GM23248 (cell line): ENCODE measurements around the gene TNFRSF8. TPM values are rescaled to one million over a fixed set of nuclear protein-coding genes. Genes with fewer than 3 reads are reported as not detected.

Source experiments
- DNase-seq: peaks from one replicate; pipeline ENCODE4 v3.0.0-alpha.2; 2015
- H2AFZ ChIP-seq: fragments of 200-600 bp; sonication (generic); 2 replicates; pipeline ENCODE4 v1.6.1; 2016; ENCODE audit warnings: antibody characterized with exemption
- H3F3A ChIP-seq: fragments of 200-600 bp; sonication (generic); 2 replicates; pipeline ENCODE4 v1.6.1; 2016; ENCODE audit warnings: mild to moderate bottlenecking, antibody characterized with exemption, mixed run types; ENCODE audit not compliant: insufficient read depth
- H3K27ac ChIP-seq: fragments of 200-600 bp; sonication (generic); 2 replicates; pipeline ENCODE4 v1.5.1; 2016; ENCODE audit warnings: mild to moderate bottlenecking
- H3K27me3 ChIP-seq: fragments of 200-600 bp; sonication (generic); replicated peaks from 2 replicates; pipeline ENCODE4 v1.6.1; 2016; ENCODE audit warnings: mild to moderate bottlenecking; ENCODE audit not compliant: insufficient read depth
- H3K36me3 ChIP-seq: fragments of 200-600 bp; sonication (generic); 2 replicates; pipeline ENCODE4 v1.6.1; 2016; ENCODE audit warnings: low read depth, mild to moderate bottlenecking
- H3K4me1 ChIP-seq: fragments of 200-600 bp; sonication (generic); 2 replicates; pipeline ENCODE4 v1.6.1; 2016; ENCODE audit warnings: mild to moderate bottlenecking; ENCODE audit not compliant: insufficient read depth
- H3K4me2 ChIP-seq: fragments of 200-600 bp; sonication (generic); one replicate; pipeline ENCODE4 v1.6.1; 2016; ENCODE audit warnings: mild to moderate bottlenecking; ENCODE audit not compliant: unreplicated experiment
- H3K4me3 ChIP-seq: fragments of 200-600 bp; sonication (generic); 2 replicates; pipeline ENCODE4 v1.5.1; 2016; ENCODE audit warnings: mild to moderate bottlenecking
- H3K79me2 ChIP-seq: fragments of 200-600 bp; sonication (generic); 2 replicates; pipeline ENCODE4 v1.6.1; 2016; ENCODE audit warnings: mild to moderate bottlenecking; ENCODE audit not compliant: insufficient read depth
- H3K9ac ChIP-seq: fragments of 200-600 bp; sonication (generic); 2 replicates; pipeline ENCODE4 v1.6.1; 2016; ENCODE audit warnings: mild to moderate bottlenecking
- H3K9me2 ChIP-seq: fragments of 200-600 bp; sonication (generic); 2 replicates; pipeline ENCODE4 v1.6.1; 2016; ENCODE audit warnings: mixed run types, mild to moderate bottlenecking, moderate library complexity; ENCODE audit not compliant: insufficient read depth
- H3K9me3 ChIP-seq: fragments of 200-600 bp; sonication (generic); one replicate; pipeline ENCODE4 v1.6.1; 2017; ENCODE audit warnings: low read depth
- H4K20me1 ChIP-seq: fragments of 200-600 bp; sonication (generic); 2 replicates; pipeline ENCODE4 v1.6.0; 2016; ENCODE audit not compliant: insufficient read depth
- EZH2 ChIP-seq: fragments of 200-600 bp; sonication (generic); IDR thresholded peaks from 2 replicates; pipeline ENCODE4 v1.6.1; 2018; ENCODE audit warnings: antibody characterized with exemption, mild to moderate bottlenecking; ENCODE audit not compliant: insufficient read depth, poor library complexity, severe bottlenecking
- EZH2phosphoT487 ChIP-seq: fragments of 200-600 bp; sonication (generic); IDR thresholded peaks from 2 replicates; pipeline ENCODE4 v1.6.1; 2018; ENCODE audit warnings: antibody characterized with exemption, moderate library complexity, mild to moderate bottlenecking, low read depth; ENCODE audit not compliant: insufficient read depth
- WGBS, 2 experiments: methylation state at CpG; one replicate each; pipeline ENCODE4 v1.1.6; 2015 to 2017; ENCODE audit warnings: low lambda C conversion rate in 2 of 2, low coverage in 1 of 2; ENCODE audit errors: missing lambda C conversion rate in 2 of 2; 5-methylcytosine and 5-hydroxymethylcytosine counted together
- in situ Hi-C: fragments of 300-500 bp; cut with MboI; formaldehyde crosslinking; loops from 2 replicates; pipeline ENCODE4 v1.15.0; 2020
- polyA plus RNA-seq: library from polyadenylated mRNA; unstranded; fragments of >200 nt; fragmentation: Nextera tagmentation; extraction: Ambion mirVana; gene quantifications from 2 replicates; pipeline ENCODE4 v1.2.1, GENCODE V29; 2016
- total RNA-seq: library from RNA; depleted of rRNA; stranded (reverse); fragments of >200 nt; shearing (Covaris generic); gene quantifications from 2 replicates; pipeline ENCODE4 v1.2.3, GENCODE V29; 2014

The TNFRSF8 gene
- total and polyA plus RNA-seq, 2 experiments from 2014 or later = 0.23 TPM; not detected in 1

- TF ChIP-seq EZH2phosphoT487 = no peak
- TF ChIP-seq EZH2 = no peak
- Histone ChIP-seq H4K20me1 (no peaks in the 10 kb centered on the region), H2AFZ (no peak overlapping the region), H3K4me3 (no peak overlapping the region), H3K9me3 (no peaks in the 10 kb centered on the region), H3K4me2 (no peak overlapping the region), H3K79me2 (no peaks in the 10 kb centered on the region), H3K27me3 (no peaks in the 10 kb centered on the region), H3K9ac (no peak overlapping the region), H3K9me2 (no peaks in the 10 kb centered on the region), H3F3A (peaks cover 22% of the 10 kb centered on the region), H3K36me3 (no peaks in the 10 kb centered on the region), H3K4me1 (peaks cover 11% of the 10 kb centered on the region), H3K27ac (0 out of 2 replicates have a peak overlapping the region, but pooled peaks have one; percentile 5)
- 45 to 57% methylated on average over 8 of the region's 8 CpGs for WGBS, 2 experiments
- DNase-seq = peak; percentile 55
- in situ Hi-C loops = no loop called here
These were observed 74.0 kb downstream of the TNFRSF8 start for GRCh38 chr1:12136916-12137610.

- H3K9ac ChIP-seq = no peak overlapping the region
- H3K36me3 ChIP-seq = no peaks in the 10 kb centered on the region
- H3K9me2 ChIP-seq = no peaks in the 10 kb centered on the region
- no peak overlapping the region for H2AFZ ChIP-seq
- no peak overlapping the region for H3K27ac ChIP-seq
- WGBS, 2 experiments = 68 to 70% methylated on average over 31 of the region's 31 CpGs
- no peaks in the 10 kb centered on the region for H3K9me3 ChIP-seq
- H3K4me2 ChIP-seq = no peak overlapping the region
- H3K4me1 ChIP-seq = no peaks in the 10 kb centered on the region
- TF ChIP-seq EZH2phosphoT487 (no peak), EZH2 (no peak)
- DNase-seq = no peak
- H3F3A ChIP-seq = peaks cover 9% of the 10 kb centered on the region
- in situ Hi-C loops = no loop called here
- H3K79me2 ChIP-seq = no peaks in the 10 kb centered on the region
- no peak overlapping the region for H3K4me3 ChIP-seq
- H3K27me3 ChIP-seq = no peaks in the 10 kb centered on the region
- H4K20me1 ChIP-seq = no peaks in the 10 kb centered on the region
These were observed 75.4 kb downstream of the TNFRSF8 start for GRCh38 chr1:12138196-12139168.

- Histone ChIP-seq H3K9me2 (no peaks in the 10 kb centered on the region), H3F3A (peaks cover 5% of the 10 kb centered on the region; the same call in 1 of the 2 replicates), H4K20me1 (no peaks in the 10 kb centered on the region), H3K27me3 (no peaks in the 10 kb centered on the region), H3K27ac (no peak overlapping the region), H3K4me3 (no peak overlapping the region), H3K79me2 (no peaks in the 10 kb centered on the region), H3K36me3 (no peaks in the 10 kb centered on the region), H3K4me1 (no peaks in the 10 kb centered on the region), H3K9me3 (no peaks in the 10 kb centered on the region), H3K4me2 (no peak overlapping the region), H2AFZ (no peak overlapping the region), H3K9ac (no peak overlapping the region)
- no peak for DNase-seq
- whole genome bisulfite sequencing, 2 experiments = 83 to 85% methylated on average over 4 of the region's 4 CpGs
- TF ChIP-seq EZH2 (no peak), EZH2phosphoT487 (no peak)
- in situ Hi-C loops = no loop called here
These were observed 76.9 kb downstream of the TNFRSF8 start for GRCh38 chr1:12140016-12140415.

GRCh38 chr1:12140515-12141162 is 77.5 kb downstream of the TNFRSF8 start:
- H3K27ac ChIP-seq = no peak overlapping the region
- H3K27me3 ChIP-seq = no peaks in the 10 kb centered on the region
- 79% methylated on average over 10 to 12 of the region's 12 CpGs for WGBS, 2 experiments
- no peak for TF ChIP-seq EZH2phosphoT487
- H2AFZ ChIP-seq = no peak overlapping the region
- H3K4me3 ChIP-seq = no peak overlapping the region
- no peak overlapping the region for H3K9ac ChIP-seq
- H3K4me1 ChIP-seq = no peaks in the 10 kb centered on the region
- no peaks in the 10 kb centered on the region for H3K9me3 ChIP-seq
- H3K9me2 ChIP-seq = no peaks in the 10 kb centered on the region
- no peaks in the 10 kb centered on the region for H4K20me1 ChIP-seq
- no peaks in the 10 kb centered on the region for H3K79me2 ChIP-seq
- in situ Hi-C loops = no loop called here
- DNase-seq = no peak
- H3K4me2 ChIP-seq = no peak overlapping the region
- H3F3A ChIP-seq = peaks cover 5% of the 10 kb centered on the region; the same call in 1 of the 2 replicates
- H3K36me3 ChIP-seq = no peaks in the 10 kb centered on the region
